CD14-positive monocyte (primary cell): Measurements from ENCODE around the gene STK33. TPM values are rescaled to one million over a fixed set of nuclear protein-coding genes. Genes with fewer than 3 reads are reported as not detected.

Source experiments
- DNase-seq, 3 donors: peaks; one replicate each; pipeline ENCODE4 v3.0.0-alpha.2; 2011 to 2022
- H2AFZ ChIP-seq: 2 replicates; pipeline ENCODE4 v1.6.0; 2012; ENCODE audit warnings: mild to moderate bottlenecking, low read depth, low read length, inconsistent platforms; ENCODE audit not compliant: insufficient read depth, poor library complexity, severe bottlenecking
- H3K27ac ChIP-seq, 2 donors: 1 replicate in 1 of 2; 2 replicates in 1 of 2; pipeline ENCODE4 v1.5.1; 2012 to 2013; ENCODE audit warnings: low read length in 2 of 2, control low read depth in 1 of 2, inconsistent platforms in 1 of 2, low read depth in 1 of 2, mild to moderate bottlenecking in 1 of 2
- H3K27me3 ChIP-seq, 2 donors: one replicate each; pipeline versions ENCODE4 v1.6.0 to v1.6.1; 2011 to 2013; ENCODE audit warnings: low read length in 2 of 2; ENCODE audit not compliant: control insufficient read depth in 2 of 2, insufficient read depth in 2 of 2
- H3K36me3 ChIP-seq, 2 donors: replicated peaks in 1 of 2; 1 replicate in 1 of 2; 2 replicates in 1 of 2; pipeline versions ENCODE4 v1.5.1 to v1.6.1; 2012 to 2013; ENCODE audit warnings: low read length in 2 of 2, control low read depth in 1 of 2, inconsistent platforms in 1 of 2, mild to moderate bottlenecking in 1 of 2; ENCODE audit not compliant: insufficient read depth in 2 of 2, control insufficient read depth in 1 of 2
- H3K4me1 ChIP-seq, 2 donors: 1 replicate in 1 of 2; 2 replicates in 1 of 2; pipeline versions ENCODE4 v1.5.1 to v1.6.1; 2012 to 2013; ENCODE audit warnings: low read length in 2 of 2, control low read depth in 1 of 2, inconsistent platforms in 1 of 2, mild to moderate bottlenecking in 1 of 2, moderate library complexity in 1 of 2; ENCODE audit not compliant: insufficient read depth in 2 of 2, control insufficient read depth in 1 of 2
- H3K4me2 ChIP-seq: replicated peaks from 2 replicates; pipeline ENCODE3; 2012; ENCODE audit warnings: low read length, moderate library complexity, mild to moderate bottlenecking; ENCODE audit not compliant: poor library complexity, severe bottlenecking; ENCODE audit errors: extremely low read depth
- H3K4me3 ChIP-seq, 3 experiments: fragments of 200-600 bp in 1 of 3; sonication (generic) in 1 of 3; replicated peaks in 1 of 3; 1 replicate in 2 of 3; 2 replicates in 1 of 3; pipeline ENCODE4 v1.5.1; 2011 to 2013; ENCODE audit warnings: low read length in 3 of 3, mild to moderate bottlenecking in 3 of 3, control low read depth in 2 of 3, low read depth in 2 of 3, inconsistent platforms in 1 of 3, moderate library complexity in 1 of 3
- H3K79me2 ChIP-seq: 2 replicates; pipeline ENCODE4 v1.6.0; 2012; ENCODE audit warnings: mild to moderate bottlenecking, control low read depth, inconsistent platforms, low read length, moderate library complexity; ENCODE audit not compliant: insufficient read depth
- H3K9ac ChIP-seq: 2 replicates; pipeline ENCODE4 v1.6.0; 2017; ENCODE audit warnings: low read length, mild to moderate bottlenecking; ENCODE audit not compliant: insufficient read depth, poor library complexity, severe bottlenecking
- H3K9me3 ChIP-seq, 2 donors: replicated peaks in 1 of 2; 1 replicate in 1 of 2; 2 replicates in 1 of 2; pipeline versions ENCODE4 v1.5.1 to v1.6.1; 2012 to 2013; ENCODE audit warnings: low read length in 2 of 2, control low read depth in 1 of 2; ENCODE audit not compliant: control insufficient read depth in 1 of 2, insufficient read depth in 1 of 2
- H4K20me1 ChIP-seq: 2 replicates; pipeline ENCODE4 v1.6.0; 2012; ENCODE audit warnings: mild to moderate bottlenecking, low read length, control low read depth, moderate library complexity; ENCODE audit not compliant: insufficient read depth
- H3K27ac Mint-ChIP-seq, 7 donors: one replicate each; pipeline ENCODE4 v1.8.0; 2020; ENCODE audit warnings: mild to moderate bottlenecking in 7 of 7, mixed read lengths in 7 of 7, moderate library complexity in 6 of 7, inconsistent platforms in 2 of 7
- H3K27me3 Mint-ChIP-seq, 3 donors: one replicate each; pipeline ENCODE4 v1.8.0; 2021 to 2022; ENCODE audit warnings: low read depth in 3 of 3, mild to moderate bottlenecking in 3 of 3, mixed read lengths in 3 of 3, moderate library complexity in 3 of 3, inconsistent platforms in 1 of 3
- H3K36me3 Mint-ChIP-seq, 2 donors: one replicate each; pipeline ENCODE4 v1.8.0; 2020; ENCODE audit warnings: mixed read lengths in 2 of 2, inconsistent platforms in 1 of 2, mild to moderate bottlenecking in 1 of 2
- H3K4me1 Mint-ChIP-seq: one replicate; pipeline ENCODE4 v1.8.0; 2020; ENCODE audit warnings: mild to moderate bottlenecking, mixed read lengths
- H3K4me3 Mint-ChIP-seq, 2 donors: one replicate each; pipeline ENCODE4 v1.8.0; 2020; ENCODE audit warnings: mild to moderate bottlenecking in 2 of 2, mixed read lengths in 2 of 2, moderate library complexity in 1 of 2
- H3K9me3 Mint-ChIP-seq, 7 donors: one replicate each; pipeline ENCODE4 v1.8.0; 2020 to 2022; ENCODE audit warnings: mixed read lengths in 7 of 7, mild to moderate bottlenecking in 6 of 7, moderate library complexity in 6 of 7, inconsistent platforms in 2 of 7
- WGBS: methylation state at CpG from one replicate; pipeline ENCODE4 v1.1.5; 2013; ENCODE audit warnings: missing lambda C conversion rate; ENCODE audit not compliant: insufficient coverage; 5-methylcytosine and 5-hydroxymethylcytosine counted together
- intact Hi-C, 2 donors: fragments of 100-400 bp; cut with micrococcal nuclease; formaldehyde crosslinking; loops; one replicate each; pipeline versions ENCODE4 v1.15.0 to v1.15.1; 2023
- polyA plus RNA-seq, 3 donors: library from polyadenylated mRNA; depleted of rRNA in 1 of 3; unstranded in 2 of 3; stranded (reverse) in 1 of 3; fragments of 300-500 nt in 2 of 3; fragments of >200 nt in 1 of 3; fragmentation: Illumina TruSeq in 2 of 3; gene quantifications; 1 replicate in 2 of 3; 2 replicates in 1 of 3; pipeline ENCODE4 v1.2.3, GENCODE V29; 2012 to 2021
- TF ChIP-seq, protein P1 (sequence below): fragments of 200-600 bp; IDR thresholded peaks from one replicate; pipeline ENCODE4 v1.8.0; 2022; ENCODE audit warnings: antibody characterized with exemption, mild to moderate bottlenecking

The STK33 gene
- polyA plus RNA-seq, 3 donors = not detected

- Histone ChIP-seq H3K27me3 (peaks cover 0 to 4% of the 10 kb centered on the region in 2 donors), H3K9ac (no peak overlapping the region), H3K4me3 (no peak overlapping the region), H3K27ac (no peak overlapping the region), H3K9me3 (no peaks in the 10 kb centered on the region), H4K20me1 (no peaks in the 10 kb centered on the region), H2AFZ (no peak overlapping the region), H3K36me3 (no peaks in the 10 kb centered on the region), H3K79me2 (no peaks in the 10 kb centered on the region), H3K4me1 (peaks cover 11 to 14% of the 10 kb centered on the region in 2 donors), H3K4me2 (no peak overlapping the region)
- H3K27me3 Mint-ChIP-seq = peaks cover 6 to 17% (median 14%) of the 10 kb centered on the region in 3 donors
- H3K4me1 Mint-ChIP-seq = peaks cover 18% of the 10 kb centered on the region
- intact Hi-C loops = no loop called here
- DNase-seq = peak in 1 of 3 donors; percentile 39
- 75% methylated on average over 12 of the region's 13 CpGs for WGBS
- H3K27ac Mint-ChIP-seq = no peak overlapping the region
- peaks cover 0 to 8% (median 3%) of the 10 kb centered on the region in 7 donors for H3K9me3 Mint-ChIP-seq
- H3K4me3 Mint-ChIP-seq = no peak overlapping the region
- TF ChIP-seq, protein P1, sequence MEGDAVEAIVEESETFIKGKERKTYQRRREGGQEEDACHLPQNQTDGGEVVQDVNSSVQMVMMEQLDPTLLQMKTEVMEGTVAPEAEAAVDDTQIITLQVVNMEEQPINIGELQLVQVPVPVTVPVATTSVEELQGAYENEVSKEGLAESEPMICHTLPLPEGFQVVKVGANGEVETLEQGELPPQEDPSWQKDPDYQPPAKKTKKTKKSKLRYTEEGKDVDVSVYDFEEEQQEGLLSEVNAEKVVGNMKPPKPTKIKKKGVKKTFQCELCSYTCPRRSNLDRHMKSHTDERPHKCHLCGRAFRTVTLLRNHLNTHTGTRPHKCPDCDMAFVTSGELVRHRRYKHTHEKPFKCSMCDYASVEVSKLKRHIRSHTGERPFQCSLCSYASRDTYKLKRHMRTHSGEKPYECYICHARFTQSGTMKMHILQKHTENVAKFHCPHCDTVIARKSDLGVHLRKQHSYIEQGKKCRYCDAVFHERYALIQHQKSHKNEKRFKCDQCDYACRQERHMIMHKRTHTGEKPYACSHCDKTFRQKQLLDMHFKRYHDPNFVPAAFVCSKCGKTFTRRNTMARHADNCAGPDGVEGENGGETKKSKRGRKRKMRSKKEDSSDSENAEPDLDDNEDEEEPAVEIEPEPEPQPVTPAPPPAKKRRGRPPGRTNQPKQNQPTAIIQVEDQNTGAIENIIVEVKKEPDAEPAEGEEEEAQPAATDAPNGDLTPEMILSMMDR = no peak
- no peaks in the 10 kb centered on the region for H3K36me3 Mint-ChIP-seq
Observed at GRCh38 chr11:8352876-8353505, 241.0 kb downstream of the STK33 start.

DNA sequence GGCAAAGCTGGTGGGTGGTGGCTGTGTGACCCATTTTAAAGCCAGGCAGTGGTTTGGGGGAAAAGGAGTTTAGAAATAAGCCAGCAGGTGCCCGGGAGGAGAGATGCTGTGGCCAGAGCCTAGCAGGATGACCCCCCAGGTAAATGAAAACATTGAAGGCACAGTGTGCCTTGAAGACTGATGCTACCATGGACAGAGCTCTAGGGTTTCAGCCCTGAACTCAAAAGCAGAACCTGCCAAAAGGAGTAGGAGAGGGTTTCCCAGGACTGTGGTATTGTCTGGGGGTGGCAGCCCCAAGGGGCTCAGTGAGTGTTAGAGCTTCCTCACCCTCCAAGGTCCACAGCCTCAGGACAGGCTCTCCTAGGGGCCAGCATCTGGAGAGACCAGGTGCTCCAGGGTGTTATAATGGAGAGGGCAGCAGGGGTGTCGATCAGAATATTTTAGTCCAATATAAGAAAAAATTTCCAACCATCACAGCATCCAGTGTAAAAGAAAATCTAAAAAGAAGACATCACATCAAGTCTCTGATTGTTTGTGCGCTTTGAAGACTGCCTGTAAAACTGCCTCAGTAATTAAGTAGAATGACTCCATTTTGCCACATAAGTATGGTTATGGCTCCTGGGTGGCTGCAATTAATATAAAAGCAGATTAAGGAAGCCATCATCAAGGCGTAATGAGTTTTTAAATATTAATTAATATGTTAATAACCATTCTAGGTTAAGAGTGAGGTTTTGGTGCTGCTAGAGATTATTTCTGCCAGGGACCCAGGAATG lies 241.7 kb downstream of the STK33 start:
- no peak overlapping the region for H3K27ac ChIP-seq
- no peak for DNase-seq
- peaks cover 0 to 8% (median 4%) of the 10 kb centered on the region in 7 donors for H3K9me3 Mint-ChIP-seq
- no peaks in the 10 kb centered on the region for H3K9me3 ChIP-seq
- no peak overlapping the region for H3K9ac ChIP-seq
- H2AFZ ChIP-seq = no peak overlapping the region
- 100% methylated on average over 2 of the region's 4 CpGs for WGBS
- peaks cover 21% of the 10 kb centered on the region for H3K4me1 Mint-ChIP-seq
- H3K36me3 ChIP-seq = no peaks in the 10 kb centered on the region
- H3K4me3 ChIP-seq = no peak overlapping the region
- no peaks in the 10 kb centered on the region for H3K36me3 Mint-ChIP-seq
- H3K79me2 ChIP-seq = no peaks in the 10 kb centered on the region
- H3K27ac Mint-ChIP-seq = no peak overlapping the region
- peaks cover 0 to 4% of the 10 kb centered on the region in 2 donors for H3K27me3 ChIP-seq
- H4K20me1 ChIP-seq = no peaks in the 10 kb centered on the region
- H3K27me3 Mint-ChIP-seq = peaks cover 8 to 17% (median 14%) of the 10 kb centered on the region in 3 donors
- intact Hi-C loops = no loop called here
- H3K4me2 ChIP-seq = no peak overlapping the region
- TF ChIP-seq, protein P1 = no peak
- no peak overlapping the region for H3K4me3 Mint-ChIP-seq
- peaks cover 15 to 17% of the 10 kb centered on the region in 2 donors for H3K4me1 ChIP-seq
